GM21526 (cell line): ENCODE data around the gene PPP1R12C.
"Not testable (repeated sequence)": the region's sequence is repeated elsewhere in the genome, so short reads cannot be mapped to it uniquely, and the experiment has no call there.

Experiments used
- ATAC-seq: cut with Tn5 transposase; IDR thresholded peaks from one replicate; pipeline ENCODE4 v1.9.1; 2021; ENCODE audit warnings: moderate library complexity; ENCODE audit not compliant: unreplicated experiment, low FRiP score

PPP1R12C gene

DNA sequence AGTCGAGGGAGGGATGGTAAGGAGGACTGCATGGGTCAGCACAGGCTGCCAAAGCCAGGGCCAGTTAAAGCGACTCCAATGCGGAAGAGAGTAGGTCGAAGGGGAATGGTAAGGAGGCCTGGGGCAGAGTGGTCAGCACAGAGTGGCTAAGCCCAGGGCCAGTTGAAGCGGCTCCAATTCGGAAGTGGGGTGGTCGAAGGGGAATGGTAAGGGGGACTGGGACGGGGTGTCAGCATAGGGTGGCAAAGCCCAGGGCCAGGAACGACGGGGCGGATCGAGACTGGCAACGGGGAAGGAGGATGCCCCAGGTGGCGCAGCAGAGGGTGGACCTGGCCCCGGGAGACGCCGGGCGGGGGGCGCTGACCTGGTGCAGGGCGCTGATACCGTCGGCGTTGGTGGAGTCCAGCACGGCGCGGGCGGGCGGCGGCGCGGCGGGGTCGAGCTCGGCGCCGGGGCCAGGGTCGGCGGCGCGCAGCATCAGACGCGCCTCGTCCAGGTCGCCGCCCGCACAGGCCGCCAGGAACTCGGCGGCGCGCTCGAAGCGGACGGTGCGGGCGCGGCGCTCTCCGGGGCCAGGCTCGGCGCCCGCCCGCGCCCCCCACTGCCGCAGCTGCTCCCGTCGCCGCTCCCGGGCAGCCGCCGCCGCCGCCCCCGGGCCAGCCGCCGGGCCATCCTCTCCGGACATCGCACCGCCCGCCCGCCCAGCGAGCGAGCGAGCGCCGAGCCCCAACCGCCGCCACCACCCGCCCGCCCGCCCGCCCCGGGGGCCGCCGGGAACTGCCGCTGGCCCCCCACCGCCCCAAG is at the start of gene PPP1R12C:
Gene PPP1R12C (minus strand): TSS at position 779 of the 804 bp plus-strand sequence. CDS start 94 bp downstream, at position 685.
- ATAC-seq: peak; percentile 9

DNA sequence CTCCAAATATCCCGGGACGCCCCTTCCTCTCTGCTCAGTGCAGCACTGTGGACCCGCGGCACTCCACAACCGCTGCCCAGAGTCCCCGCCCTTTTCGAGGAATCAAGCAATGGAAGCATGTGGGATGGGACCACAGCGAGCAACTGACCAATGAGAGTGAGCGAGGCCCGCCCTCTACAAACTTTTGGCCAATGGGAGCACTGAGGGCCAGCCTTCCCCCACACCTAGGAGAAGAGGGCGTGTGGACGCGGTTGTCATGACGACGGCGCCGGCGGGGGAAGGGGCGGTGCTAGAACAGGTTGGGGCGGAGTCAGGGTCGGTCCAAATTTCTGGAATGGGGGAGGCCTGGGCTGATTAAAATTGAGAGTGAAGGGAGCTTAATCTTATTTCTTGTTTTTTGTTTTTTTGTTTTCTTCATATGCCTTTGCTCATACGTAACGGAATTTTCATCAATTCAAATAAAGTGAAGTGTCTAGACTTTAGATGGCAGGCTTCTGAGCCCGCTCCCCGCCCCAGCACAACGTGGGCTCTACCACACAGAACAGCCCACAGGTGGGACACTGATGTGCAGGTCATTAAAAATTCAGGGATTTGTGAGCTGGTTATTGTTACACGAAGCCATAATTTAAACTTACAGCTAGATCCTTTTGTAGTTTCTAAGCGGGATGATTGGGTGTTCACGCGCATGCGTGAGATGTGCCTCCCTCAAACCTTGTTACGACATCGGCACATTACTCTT is 49.3 kb upstream of the PPP1R12C start, which contains the start of gene DNAAF3:
Gene DNAAF3 (minus strand): TSS at position 84 of the 739 bp plus-strand sequence. CDS start 200 bp downstream, outside the sequence.
- peak; percentile 66 for ATAC-seq

DNA sequence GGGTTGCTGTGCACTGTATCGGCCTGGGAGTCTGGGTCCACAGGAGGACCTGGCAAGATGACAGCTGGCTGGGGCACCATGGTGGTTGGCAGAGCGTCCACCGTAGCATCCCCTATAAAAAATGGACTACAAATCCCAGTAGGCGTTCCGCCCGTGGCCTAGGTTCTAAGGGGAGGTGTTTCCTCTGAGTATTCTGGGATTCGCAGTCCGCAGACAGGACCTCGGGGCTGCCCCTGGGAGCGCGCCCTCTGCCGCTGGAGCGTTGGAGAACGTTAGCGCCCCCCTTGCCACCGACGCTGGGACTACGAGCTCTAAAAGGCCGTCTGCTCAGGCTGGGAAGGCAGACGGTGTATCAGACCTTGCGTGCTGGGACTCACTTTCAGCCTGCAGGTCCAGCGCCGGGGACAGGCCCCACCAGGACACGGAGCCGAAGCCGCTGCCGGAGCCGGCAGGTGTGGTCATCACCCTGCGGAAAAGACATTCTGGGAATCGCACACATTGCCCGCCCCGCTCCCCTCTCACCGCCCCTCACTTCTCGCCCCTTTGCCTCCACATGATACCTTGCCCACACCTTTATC is 48.6 kb upstream of the PPP1R12C start:
- no peak for ATAC-seq

DNA sequence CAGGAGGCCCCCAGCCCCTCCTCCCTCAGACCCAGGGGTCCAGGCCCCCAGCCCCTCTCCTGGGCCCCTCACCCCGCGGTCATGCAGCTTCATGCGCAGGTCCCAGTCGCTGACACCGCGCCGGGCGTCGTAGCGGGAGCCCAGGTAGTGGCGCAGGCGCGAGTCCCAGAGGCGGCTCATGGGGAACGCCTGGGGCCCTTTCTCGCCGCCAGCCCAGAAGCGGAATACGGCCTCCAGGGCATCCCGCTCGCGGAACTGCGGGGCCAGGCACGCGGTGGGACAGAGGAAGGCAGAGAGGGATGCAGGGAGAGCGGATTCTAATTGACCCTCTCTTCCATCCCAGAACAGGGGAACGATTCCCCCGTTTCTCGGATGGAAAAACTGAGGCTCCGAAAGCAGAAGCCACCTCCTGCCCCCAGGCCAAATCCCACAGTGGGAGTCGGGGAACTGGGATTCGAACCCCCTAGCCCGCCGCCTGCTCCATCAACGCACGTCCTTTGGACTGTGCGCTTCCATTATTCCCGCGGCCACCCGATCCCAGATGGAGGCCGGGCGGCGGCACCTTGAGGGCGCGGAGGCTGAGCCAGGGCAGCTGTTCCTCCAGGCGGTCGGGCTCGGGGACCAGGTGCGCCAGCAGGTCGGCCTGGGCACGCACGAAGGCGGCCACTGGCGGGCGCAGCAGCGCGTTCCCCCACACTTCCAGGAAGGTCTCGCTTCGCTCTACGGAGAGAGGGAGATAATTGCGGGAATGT is 44.3 kb upstream of the PPP1R12C start:
- no peak for ATAC-seq

DNA sequence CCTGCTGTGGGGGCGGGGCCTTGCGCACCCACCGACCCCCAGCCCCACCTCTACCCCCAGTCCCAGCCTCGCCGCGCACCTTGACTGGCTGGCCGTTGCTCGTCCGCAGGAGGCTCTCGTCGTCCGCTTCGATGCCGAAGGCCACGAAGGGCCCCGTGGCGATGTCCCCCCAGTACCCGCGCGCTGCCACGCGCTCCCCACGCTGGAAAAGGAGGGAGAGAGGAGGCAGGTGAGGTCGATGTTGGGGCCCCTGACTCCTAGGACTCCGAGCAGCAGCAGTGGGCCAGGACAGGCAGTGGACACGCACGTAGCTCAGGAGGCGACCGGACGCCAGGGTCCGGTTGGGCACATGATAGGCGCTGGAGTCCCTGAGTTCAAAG is 43.5 kb upstream of the PPP1R12C start:
- no peak for ATAC-seq

DNA sequence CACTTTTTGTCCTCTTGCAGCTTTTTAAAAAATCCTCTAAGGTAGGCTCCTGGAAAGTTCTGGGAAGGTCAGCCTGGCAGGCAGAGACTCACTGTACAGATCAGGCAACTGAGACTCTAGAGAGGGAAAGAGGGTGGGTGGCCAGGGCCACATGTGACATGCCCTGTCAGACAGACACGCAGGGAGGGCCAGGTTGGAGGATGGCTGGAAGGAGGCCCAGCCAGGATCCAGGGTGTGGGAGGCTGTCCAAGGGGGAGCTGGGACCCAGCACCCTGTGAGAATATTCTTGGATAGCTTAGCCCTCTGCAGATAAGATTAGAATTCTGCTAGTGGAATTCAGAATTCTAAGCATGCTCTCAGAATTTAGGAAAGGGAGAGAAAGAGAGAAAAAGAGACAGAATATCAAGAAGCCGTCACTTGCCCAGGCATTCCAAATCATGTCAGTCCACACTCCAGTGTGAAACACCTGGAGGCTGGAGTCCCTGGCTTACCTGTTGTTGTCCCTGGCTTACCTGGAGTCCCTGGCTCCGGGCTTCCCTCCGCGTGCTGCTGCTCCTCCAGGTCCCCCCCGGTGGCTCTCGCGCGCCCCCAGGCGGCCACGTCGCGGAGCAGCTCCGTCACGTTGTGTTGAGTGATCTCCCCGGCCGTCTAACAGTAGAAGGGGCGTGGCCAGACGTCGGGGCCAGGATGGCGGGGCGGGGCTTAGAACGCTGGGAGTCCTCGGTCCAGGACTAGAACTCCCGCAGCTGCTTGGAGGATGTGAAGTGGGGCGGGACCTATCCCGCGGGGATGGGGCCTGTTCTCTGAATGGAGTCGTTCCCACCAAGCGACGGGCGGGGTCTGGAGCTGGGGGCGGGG is 42.9 kb upstream of the PPP1R12C start:
- ATAC-seq: no peak

DNA sequence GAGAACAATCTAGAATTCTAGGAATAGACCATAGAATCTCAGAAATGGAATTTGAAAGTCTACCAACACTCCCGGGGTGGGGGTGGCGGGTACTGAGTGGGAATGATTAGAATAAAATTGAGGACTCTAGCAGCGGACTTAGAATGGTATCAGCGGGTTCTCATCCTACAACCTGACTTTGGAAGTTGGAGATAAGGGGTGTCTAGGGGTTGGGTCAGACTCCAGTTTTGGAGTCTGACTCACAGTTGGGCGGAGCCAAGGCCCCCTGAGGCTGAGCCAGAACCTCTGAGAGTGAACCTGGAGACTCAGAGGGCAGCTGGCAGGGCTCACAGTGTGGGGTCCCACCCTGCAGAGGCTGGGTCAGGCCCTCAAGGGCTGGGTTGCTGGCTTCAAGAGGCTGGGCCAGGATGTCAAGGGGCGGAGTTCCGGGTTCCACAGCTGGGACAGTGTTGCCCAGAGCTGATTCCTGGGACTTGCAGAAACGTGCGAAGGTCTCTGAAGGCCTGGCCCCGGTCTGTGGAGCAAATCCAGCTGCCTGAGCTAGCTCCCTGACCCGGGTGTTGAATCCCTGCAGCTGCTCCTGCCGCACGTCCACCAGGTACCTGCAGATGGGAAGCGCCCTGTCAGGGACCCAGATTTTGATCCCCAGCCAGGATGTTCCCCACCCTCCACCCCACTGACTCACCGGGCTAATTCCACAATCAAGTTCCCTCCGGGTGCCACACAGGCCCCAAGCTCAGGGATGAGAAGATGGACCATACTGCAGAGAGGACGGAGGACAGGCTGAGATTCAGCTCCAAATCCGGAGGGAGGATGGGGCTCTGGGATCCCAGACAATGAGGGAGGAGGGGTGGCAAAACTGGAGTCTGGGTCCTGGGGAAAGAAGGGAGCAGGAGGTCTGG is 41.7 kb upstream of the PPP1R12C start:
- ATAC-seq: no peak

DNA sequence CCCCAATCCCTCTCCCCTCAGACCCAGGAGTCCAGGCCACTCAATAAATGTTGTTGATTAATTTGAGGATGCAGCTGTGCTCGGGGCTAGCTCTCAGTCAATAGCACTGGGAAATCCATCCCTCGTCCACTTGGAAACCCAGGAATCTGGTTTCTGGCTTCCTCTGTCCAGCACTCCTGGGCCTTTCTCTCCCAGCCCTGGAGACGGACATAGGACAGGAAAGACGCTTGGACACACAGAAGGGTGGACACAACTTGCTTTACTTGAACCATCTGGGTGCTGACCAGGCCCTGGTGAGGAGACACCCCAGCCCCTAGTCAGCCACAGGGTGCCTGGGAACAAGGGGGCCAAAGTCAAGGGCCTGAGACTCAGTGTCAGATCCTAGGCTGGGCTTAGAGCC is 41.0 kb upstream of the PPP1R12C start:
- no peak for ATAC-seq

DNA sequence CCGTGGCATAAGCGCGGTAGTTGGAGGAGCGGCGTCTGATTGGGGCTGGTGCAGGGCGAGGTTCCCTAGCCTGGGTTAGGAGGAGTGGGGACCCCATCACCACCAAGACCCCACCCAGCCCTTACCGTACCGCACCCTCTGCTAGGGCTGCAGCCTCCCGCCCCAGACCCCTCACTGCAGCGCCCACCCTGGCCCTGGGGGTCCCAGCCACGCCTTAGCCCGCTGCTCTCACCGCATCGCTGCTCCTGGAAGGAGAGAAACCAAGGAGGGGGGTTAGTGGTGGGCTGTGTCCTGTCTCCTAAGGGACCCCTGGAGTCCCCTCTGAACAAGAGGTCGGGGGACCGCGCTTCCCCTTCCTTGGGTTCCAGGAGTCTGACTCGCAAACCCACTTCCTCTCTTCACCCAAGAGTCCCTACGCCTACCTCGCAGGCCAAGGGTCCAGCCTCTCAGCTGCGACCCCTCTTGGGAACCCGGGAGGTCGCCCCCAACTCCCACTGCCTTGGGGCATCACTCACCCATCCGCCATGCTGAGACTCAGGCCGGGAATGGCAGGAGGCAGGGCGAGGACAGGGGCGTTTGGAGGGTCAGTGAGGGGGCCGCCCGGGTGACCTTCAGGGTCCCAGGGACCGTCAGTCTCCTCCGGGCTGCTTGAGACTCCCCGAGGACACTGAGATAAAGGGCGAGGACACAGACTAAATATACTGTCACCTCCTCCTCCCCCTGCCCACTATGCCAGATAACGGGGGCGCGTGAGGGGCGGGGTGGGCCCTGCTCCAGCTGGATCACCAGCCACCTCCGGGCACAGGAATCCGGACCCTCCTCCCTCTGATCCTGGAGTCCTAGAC is 39.8 kb upstream of the PPP1R12C start, which contains the start of gene TNNI3:
Gene TNNI3 (minus strand): TSS at position 669 of the 845 bp plus-strand sequence. CDS start 143 bp downstream, at position 526.
- ATAC-seq: no peak

DNA sequence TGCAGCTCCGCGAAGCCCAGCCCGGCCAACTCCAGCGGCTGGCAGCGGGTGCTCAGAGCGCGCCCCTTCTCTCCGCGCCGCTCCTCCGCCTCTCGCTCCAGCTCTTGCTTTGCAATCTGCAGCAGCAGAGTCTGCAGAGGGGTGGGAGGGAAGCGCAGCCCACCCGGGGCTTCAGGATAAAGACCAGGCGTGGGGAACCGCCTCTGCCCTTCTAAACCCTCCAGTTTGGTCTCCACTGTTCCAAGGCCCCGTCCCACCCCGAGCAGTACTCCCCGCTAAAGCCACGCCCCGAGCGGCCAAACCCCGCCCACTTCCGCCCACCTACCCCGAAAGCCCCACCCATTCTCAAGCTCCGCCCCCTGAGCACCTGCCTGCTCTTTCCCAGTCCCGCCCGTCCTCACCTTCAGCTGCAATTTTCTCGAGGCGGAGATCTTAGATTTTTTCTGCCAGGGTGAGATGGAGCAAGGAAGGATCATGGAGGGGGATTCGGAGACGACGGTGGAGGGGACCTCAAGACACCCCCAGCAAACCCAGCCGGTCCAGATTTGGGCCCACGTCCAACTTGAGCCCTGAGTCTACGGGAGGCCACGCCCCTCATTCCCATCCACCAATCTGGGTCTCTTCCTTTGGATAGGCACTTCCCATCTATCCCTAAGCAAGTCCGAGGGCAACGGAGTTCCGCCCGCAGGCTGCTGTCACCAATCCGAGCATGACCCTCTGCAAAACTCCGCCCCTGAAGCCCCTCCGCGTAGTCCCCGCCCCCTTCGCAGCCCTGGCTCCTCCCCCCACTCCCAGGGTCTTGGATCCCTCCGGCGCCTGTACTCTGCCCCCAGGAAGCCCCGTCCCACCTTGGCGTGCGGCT is 39.0 kb upstream of the PPP1R12C start:
- ATAC-seq: no peak

DNA sequence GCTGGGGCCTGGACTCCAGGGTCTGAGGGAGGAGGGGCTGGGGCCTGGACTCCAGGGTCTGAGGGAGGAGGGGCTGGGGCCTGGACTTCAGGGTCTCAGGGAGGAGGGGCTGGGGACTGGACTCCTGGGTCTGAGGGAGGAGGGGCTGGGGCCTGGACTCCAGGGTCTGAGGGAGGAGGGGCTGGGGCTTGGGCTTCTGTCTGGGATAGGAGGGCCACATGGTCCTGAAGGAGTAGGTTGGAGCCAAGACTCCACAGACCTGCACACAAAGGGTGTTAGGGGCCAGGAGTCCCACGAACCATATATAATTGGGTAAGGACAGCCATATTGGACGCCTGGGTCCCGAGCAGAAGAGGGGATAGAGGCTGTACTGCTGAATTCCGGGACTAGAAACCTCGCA is 38.3 kb upstream of the PPP1R12C start:
- ATAC-seq: not testable (repeated sequence)

DNA sequence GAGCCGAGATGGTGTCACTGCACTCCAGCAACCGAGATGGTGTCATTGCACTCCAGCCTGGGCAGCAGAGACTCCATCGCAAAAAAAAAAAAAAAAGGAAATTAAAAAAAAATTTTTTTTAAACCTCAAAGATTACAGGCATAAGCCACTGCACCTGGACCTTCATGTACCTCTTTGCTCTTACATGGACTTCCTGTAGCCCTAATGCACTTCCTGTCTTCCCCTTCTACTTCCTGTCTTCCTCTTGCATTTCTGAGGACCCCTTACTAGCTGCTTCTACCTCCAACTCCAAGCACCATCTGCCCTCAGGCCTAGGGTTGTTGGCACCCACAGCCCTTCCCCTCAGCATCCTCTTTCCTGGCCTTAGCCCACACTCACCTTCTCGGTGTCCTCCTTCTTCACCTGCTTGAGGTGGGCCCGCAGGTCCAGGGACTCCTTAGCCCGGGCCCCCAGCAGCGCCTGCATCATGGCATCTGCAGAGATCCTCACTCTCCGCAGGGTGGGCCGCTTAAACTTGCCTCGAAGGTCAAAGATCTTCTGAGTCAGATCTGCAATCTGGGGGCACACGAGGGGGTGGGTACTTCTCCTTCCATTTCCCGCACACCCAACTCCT is 36.3 kb upstream of the PPP1R12C start:
- ATAC-seq: no peak

DNA sequence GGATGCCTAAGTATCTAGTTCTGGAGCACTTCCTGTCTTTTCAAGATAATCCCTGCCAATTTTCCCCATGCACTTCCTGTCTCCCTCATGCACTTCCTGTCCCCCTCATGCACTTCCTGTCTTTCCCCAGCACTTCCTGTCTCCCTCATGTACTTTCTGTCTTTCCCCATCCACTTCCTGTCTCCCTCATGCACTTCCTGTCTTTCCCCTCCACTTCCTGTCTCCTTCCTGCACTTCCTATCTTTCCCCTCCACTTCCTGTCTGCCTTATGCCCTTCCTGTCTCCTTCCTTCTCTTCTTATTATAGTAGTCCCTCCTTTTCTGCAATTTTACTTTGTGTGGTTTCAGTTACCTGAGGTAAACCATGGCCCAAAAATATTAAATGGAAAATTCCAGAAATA is 34.6 kb upstream of the PPP1R12C start:
- ATAC-seq: no peak

DNA sequence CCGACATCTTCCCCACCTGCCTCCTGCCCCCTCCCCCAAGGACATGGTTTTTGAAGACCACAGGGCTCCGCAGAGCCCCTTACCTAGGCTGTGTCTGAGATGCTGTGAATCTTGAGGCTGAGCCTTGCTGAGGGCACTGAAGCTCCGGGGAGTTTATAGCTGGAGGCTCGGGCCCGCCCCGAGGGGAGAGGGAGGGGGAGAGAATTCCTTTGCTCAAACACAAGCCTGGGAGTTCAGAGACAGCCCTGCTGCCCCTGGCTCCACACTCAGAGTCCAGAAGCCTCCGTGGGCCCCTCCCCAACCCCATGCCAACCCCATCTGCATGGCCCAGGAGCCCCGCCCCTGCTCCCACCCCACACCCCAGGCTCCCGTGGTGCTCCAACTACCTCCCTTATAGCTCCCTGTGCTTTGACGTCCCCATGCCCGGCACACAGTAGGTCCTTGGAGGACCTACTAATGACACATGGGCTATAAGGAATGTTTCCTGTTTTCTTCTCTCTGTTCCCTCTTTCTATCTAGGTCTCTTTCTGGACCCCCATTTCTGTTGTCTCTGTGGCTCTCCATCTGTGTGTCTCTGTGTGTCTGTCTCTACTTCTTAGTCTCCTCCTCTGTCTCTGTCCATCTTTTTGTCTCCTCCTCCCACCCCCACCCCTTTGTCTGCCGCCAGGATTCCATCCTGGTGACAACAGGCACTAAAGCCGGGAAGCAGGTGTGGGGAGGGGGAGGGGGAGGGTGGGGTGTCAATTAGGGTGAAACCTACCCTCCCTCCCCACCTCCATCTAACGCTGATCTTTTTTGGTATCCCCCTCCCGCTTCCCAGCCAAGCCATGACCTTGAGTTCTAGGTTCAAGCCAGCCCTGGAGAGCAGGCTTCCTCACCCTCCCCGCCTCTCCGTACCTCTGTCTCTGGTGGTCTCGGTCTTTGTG is 31.9 kb upstream of the PPP1R12C start, which contains the start of gene TNNT1:
Gene TNNT1 (minus strand): TSS at position 129 of the 926 bp plus-strand sequence. CDS start 2,049 bp downstream, outside the sequence.
- no peak for ATAC-seq
